Liver (tissue), 3 donors: ENCODE measurements around the gene RALGPS1.

ENCODE experiments used
- CTCF ChIP-seq: fragments of 150-350 bp; IDR thresholded peaks from 2 replicates; pipeline ENCODE4 v1.5.1; 2017; ENCODE audit warnings: improper control_type of control experiment, low read depth, low read length; ENCODE audit not compliant: missing input control
- HNF4G ChIP-seq: IDR thresholded peaks from 2 replicates; pipeline ENCODE4 v1.6.1; 2016; ENCODE audit warnings: antibody characterized with exemption
- ZBTB33 ChIP-seq: IDR thresholded peaks from 2 replicates; pipeline ENCODE4 v1.6.1; 2016; ENCODE audit warnings: antibody characterized with exemption
- donor health status: healthy.
- donor health status: healthy.

GRCh38 chr9:126947529-126947928, 32.9 kb downstream of the RALGPS1 start:
- no peak for TF ChIP-seq HNF4G
- TF ChIP-seq CTCF: no peak
- no peak for TF ChIP-seq ZBTB33
